Ammon's horn (tissue), 1 donor: ENCODE measurements around the gene MEAK7.

ENCODE experiments used
- DNase-seq: peaks from one replicate; pipeline ENCODE4 v3.0.0-alpha.2; 2016; ENCODE audit warnings: low spot score

The MEAK7 gene

GRCh38 chr16:84467256-84467655 is 37.2 kb downstream of the MEAK7 start:
- DNase-seq: no peak

GRCh38 chr16:84466692-84467091 is 37.8 kb downstream of the MEAK7 start:
- no peak for DNase-seq

- DNase-seq: no peak
Measured at GRCh38 chr16:84465154-84465553, 39.3 kb downstream of the MEAK7 start.

- no peak for DNase-seq
Measured at GRCh38 chr16:84464116-84464515, 40.3 kb downstream of the MEAK7 start.

- DNase-seq: no peak
Measured at GRCh38 chr16:84463221-84463620, 41.2 kb downstream of the MEAK7 start.

- DNase-seq: no peak
Measured at GRCh38 chr16:84462296-84463210, 41.9 kb downstream of the MEAK7 start.

GRCh38 chr16:84461413-84462295 is 42.8 kb downstream of the MEAK7 start:
- DNase-seq: no peak

- no peak for DNase-seq
Measured at GRCh38 chr16:84461029-84461412, 43.4 kb downstream of the MEAK7 start.

- DNase-seq: no peak
Measured at GRCh38 chr16:84460406-84461028, 43.9 kb downstream of the MEAK7 start.

- DNase-seq: no peak
Measured at GRCh38 chr16:84459941-84460405, 44.5 kb downstream of the MEAK7 start.

- no peak for DNase-seq
Measured at GRCh38 chr16:84459533-84459894, 44.9 kb downstream of the MEAK7 start.

GRCh38 chr16:84458606-84459532 is 45.6 kb downstream of the MEAK7 start:
- DNase-seq: no peak

- no peak for DNase-seq
Measured at GRCh38 chr16:84455031-84455430, 49.4 kb downstream of the MEAK7 start.
